Measurements from ENCODE around the gene ARID5B. TPM values are rescaled to one million over a fixed set of nuclear protein-coding genes. Genes with fewer than 3 reads are reported as not detected.

Gene ARID5B
- total RNA-seq, 4 donors from 2014 or later = 7.6 to 36.3 (median 21.2) TPM

GRCh38 chr10:61869041-61869675 lies 32.3 kb upstream of the ARID5B start:
- intact Hi-C loops (cut with DNase I) = no loop called here
- Histone ChIP-seq H3K27ac (no peak overlapping the region), H3K27me3 (no peaks in the 10 kb centered on the region), H3K4me3 (replicated peaks in 1 of 3) (no peak overlapping the region), H3K36me3 (no peaks in the 10 kb centered on the region), H3K4me1 (peaks cover 0 to 3% of the 10 kb centered on the region in 2 donors), H3K9me3 (no peaks in the 10 kb centered on the region)
- no peak for DNase-seq
- 94 to 95% methylated on average over 8 of the region's 8 CpGs for WGBS, 2 donors
- no peak for TF ChIP-seq POLR2A (IDR thresholded peaks at IDR 0.05)
- TF ChIP-seq CTCF (IDR thresholded peaks at IDR 0.05) = no peak

- Histone ChIP-seq H3K27ac (no peak overlapping the region), H3K9me3 (no peaks in the 10 kb centered on the region), H3K36me3 (no peaks in the 10 kb centered on the region), H3K4me1 (peaks cover 0 to 3% of the 10 kb centered on the region in 2 donors), H3K4me3 (replicated peaks in 1 of 3) (no peak overlapping the region), H3K27me3 (no peaks in the 10 kb centered on the region)
- DNase-seq = no peak
- TF ChIP-seq POLR2A (IDR thresholded peaks at IDR 0.05) = no peak
- no peak for TF ChIP-seq CTCF (IDR thresholded peaks at IDR 0.05)
- WGBS, 2 donors = 62 to 66% methylated on average over 6 of the region's 6 CpGs
- intact Hi-C loops (cut with DNase I) = no loop called here
These were observed 31.5 kb upstream of the ARID5B start for GRCh38 chr10:61869774-61870525.

GRCh38 chr10:61870526-61870895 lies 31.0 kb upstream of the ARID5B start:
- intact Hi-C loops (cut with DNase I) = no loop called here
- H3K36me3 ChIP-seq = no peaks in the 10 kb centered on the region
- no peak for DNase-seq
- no peak for TF ChIP-seq CTCF (IDR thresholded peaks at IDR 0.05)
- TF ChIP-seq POLR2A (IDR thresholded peaks at IDR 0.05) = no peak
- no peak overlapping the region for H3K27ac ChIP-seq
- no peak overlapping the region for H3K4me3 ChIP-seq (replicated peaks in 1 of 3)
- peaks cover 0 to 3% of the 10 kb centered on the region in 2 donors for H3K4me1 ChIP-seq
- H3K9me3 ChIP-seq = no peaks in the 10 kb centered on the region
- no peaks in the 10 kb centered on the region for H3K27me3 ChIP-seq
- WGBS, 2 donors = 67 to 74% methylated on average over 3 of the region's 3 CpGs

- Histone ChIP-seq H3K27ac (no peak overlapping the region), H3K9me3 (no peaks in the 10 kb centered on the region), H3K4me1 (no peaks in the 10 kb centered on the region), H3K4me3 (replicated peaks in 1 of 3) (no peak overlapping the region), H3K36me3 (no peaks in the 10 kb centered on the region), H3K27me3 (no peaks in the 10 kb centered on the region)
- intact Hi-C loops (cut with DNase I) = no loop called here
- DNase-seq = no peak
- 93 to 97% methylated on average over 6 of the region's 6 CpGs for WGBS, 2 donors
- TF ChIP-seq CTCF (IDR thresholded peaks at IDR 0.05) (no peak), POLR2A (IDR thresholded peaks at IDR 0.05) (no peak)
These were observed 30.0 kb upstream of the ARID5B start for GRCh38 chr10:61871487-61871886.
